Activated CD8-positive, alpha-beta T cell treated with anti-CD3 and anti-CD28 coated beads for 36 hours (primary cell): ENCODE results near the gene GAS2L3. TPM values are rescaled to one million over a fixed set of nuclear protein-coding genes. Genes with fewer than 3 reads are reported as not detected.
"Not testable (repeated sequence)": the region's sequence is repeated elsewhere in the genome, so short reads cannot be mapped to it uniquely, and the experiment has no call there.

ENCODE experiments used
- ATAC-seq: fragments of 200-7000 bp; cut with Tn5 transposase; one replicate; pipeline ENCODE4 v1.10.0; 2021; ENCODE audit warnings: mild to moderate bottlenecking, moderate library complexity
- CTCF ChIA-PET: fragments of 350-600 bp; sonication (Branson Sonifier 250); formaldehyde crosslinking; loops from one replicate; lab custom pipeline; 2021; ENCODE audit warnings: antibody characterized with exemption; lab: Charles Lee
- POLR2A ChIA-PET: fragments of 350-600 bp; sonication (Branson Sonifier 250); formaldehyde crosslinking; loops from one replicate; lab custom pipeline; 2021; ENCODE audit warnings: antibody characterized with exemption; lab: Charles Lee
- DNase-seq: peaks from one replicate; pipeline ENCODE4 v3.0.0-alpha.2; 2020
- H3K27ac Mint-ChIP-seq: one replicate; pipeline ENCODE4 v1.8.0; 2021; ENCODE audit warnings: mild to moderate bottlenecking, mixed read lengths
- H3K27me3 Mint-ChIP-seq: one replicate; pipeline ENCODE4 v1.8.0; 2021; ENCODE audit warnings: mixed read lengths
- H3K36me3 Mint-ChIP-seq: one replicate; pipeline ENCODE4 v1.8.0; 2021; ENCODE audit warnings: low read depth, mixed read lengths
- H3K4me1 Mint-ChIP-seq: one replicate; pipeline ENCODE4 v1.8.0; 2021; ENCODE audit warnings: low read depth, mixed read lengths
- H3K4me3 Mint-ChIP-seq: one replicate; pipeline ENCODE4 v1.8.0; 2021; ENCODE audit warnings: mild to moderate bottlenecking, moderate library complexity, mixed read lengths
- H3K9me3 Mint-ChIP-seq: one replicate; pipeline ENCODE4 v1.8.0; 2021; ENCODE audit warnings: mixed read lengths
- intact Hi-C: fragments of 100-400 bp; cut with micrococcal nuclease; formaldehyde crosslinking; loops from one replicate; pipeline ENCODE4 v1.10.0; 2022
- total RNA-seq, 2 experiments: library from RNA; stranded (reverse); gene quantifications; one replicate each; pipeline ENCODE4 v1.2.3, GENCODE V29; 2021
- TF ChIP-seq, protein P1 (sequence below): fragments of 200-600 bp; IDR thresholded peaks from one replicate; pipeline ENCODE4 v1.8.0; 2022; ENCODE audit warnings: antibody characterized with exemption, mild to moderate bottlenecking

The GAS2L3 gene
- total RNA-seq, 2 experiments from 2014 or later = 1.3 to 2.1 TPM

GRCh38 chr12:100584256-100584655, 10.8 kb downstream of the GAS2L3 start:
- ChIA-PET CTCF (no interaction called here), POLR2A (no interaction called here)
- ATAC-seq (no peak), DNase-seq (no peak)
- intact Hi-C loops = no loop called here
- Mint-ChIP-seq H3K9me3 (peaks cover 8% of the 10 kb centered on the region), H3K27me3 (peaks cover 7% of the 10 kb centered on the region), H3K4me1 (no peaks in the 10 kb centered on the region), H3K4me3 (no peak overlapping the region), H3K27ac (no peak overlapping the region), H3K36me3 (no peaks in the 10 kb centered on the region)
- TF ChIP-seq, protein P1, sequence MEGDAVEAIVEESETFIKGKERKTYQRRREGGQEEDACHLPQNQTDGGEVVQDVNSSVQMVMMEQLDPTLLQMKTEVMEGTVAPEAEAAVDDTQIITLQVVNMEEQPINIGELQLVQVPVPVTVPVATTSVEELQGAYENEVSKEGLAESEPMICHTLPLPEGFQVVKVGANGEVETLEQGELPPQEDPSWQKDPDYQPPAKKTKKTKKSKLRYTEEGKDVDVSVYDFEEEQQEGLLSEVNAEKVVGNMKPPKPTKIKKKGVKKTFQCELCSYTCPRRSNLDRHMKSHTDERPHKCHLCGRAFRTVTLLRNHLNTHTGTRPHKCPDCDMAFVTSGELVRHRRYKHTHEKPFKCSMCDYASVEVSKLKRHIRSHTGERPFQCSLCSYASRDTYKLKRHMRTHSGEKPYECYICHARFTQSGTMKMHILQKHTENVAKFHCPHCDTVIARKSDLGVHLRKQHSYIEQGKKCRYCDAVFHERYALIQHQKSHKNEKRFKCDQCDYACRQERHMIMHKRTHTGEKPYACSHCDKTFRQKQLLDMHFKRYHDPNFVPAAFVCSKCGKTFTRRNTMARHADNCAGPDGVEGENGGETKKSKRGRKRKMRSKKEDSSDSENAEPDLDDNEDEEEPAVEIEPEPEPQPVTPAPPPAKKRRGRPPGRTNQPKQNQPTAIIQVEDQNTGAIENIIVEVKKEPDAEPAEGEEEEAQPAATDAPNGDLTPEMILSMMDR = no peak

- H3K4me1 Mint-ChIP-seq = no peaks in the 10 kb centered on the region
- ATAC-seq (no peak), DNase-seq (no peak)
- intact Hi-C loops = no loop called here
- no peak overlapping the region for H3K27ac Mint-ChIP-seq
- TF ChIP-seq, protein P1 = no peak
- no peaks in the 10 kb centered on the region for H3K27me3 Mint-ChIP-seq
- no peaks in the 10 kb centered on the region for H3K36me3 Mint-ChIP-seq
- no peak overlapping the region for H3K4me3 Mint-ChIP-seq
- CTCF ChIA-PET = no interaction called here
- POLR2A ChIA-PET = no interaction called here
- peaks cover 2% of the 10 kb centered on the region for H3K9me3 Mint-ChIP-seq
Observed at GRCh38 chr12:100591979-100592378, 18.5 kb downstream of the GAS2L3 start.

DNA sequence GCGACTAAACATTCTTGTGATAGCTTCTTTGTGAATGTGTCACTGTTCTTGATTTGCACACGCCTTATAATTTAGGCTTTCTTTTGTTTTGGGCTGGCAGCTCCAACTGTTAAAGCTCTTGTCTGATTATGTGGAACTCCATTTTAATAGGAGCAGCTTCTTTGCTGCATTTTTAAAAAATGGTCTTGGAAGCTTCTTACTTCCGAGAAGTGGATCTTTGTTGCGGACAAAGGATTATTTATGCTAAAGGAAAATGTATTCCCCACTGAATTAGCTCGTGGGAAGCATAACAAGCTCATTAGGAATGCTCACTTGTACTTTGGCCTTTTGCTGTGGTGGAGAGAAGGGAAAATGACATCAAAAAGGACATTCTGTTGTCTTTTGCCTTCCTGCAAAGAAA, 20.0 kb downstream of the GAS2L3 start:
- no peaks in the 10 kb centered on the region for H3K4me1 Mint-ChIP-seq
- TF ChIP-seq, protein P1 = no peak
- H3K4me3 Mint-ChIP-seq = no peak overlapping the region
- CTCF ChIA-PET = no interaction called here
- H3K36me3 Mint-ChIP-seq = no peaks in the 10 kb centered on the region
- intact Hi-C loops = no loop called here
- H3K9me3 Mint-ChIP-seq = peaks cover 1% of the 10 kb centered on the region
- POLR2A ChIA-PET = no interaction called here
- DNase-seq (no peak), ATAC-seq (no peak)
- no peaks in the 10 kb centered on the region for H3K27me3 Mint-ChIP-seq
- no peak overlapping the region for H3K27ac Mint-ChIP-seq

DNA sequence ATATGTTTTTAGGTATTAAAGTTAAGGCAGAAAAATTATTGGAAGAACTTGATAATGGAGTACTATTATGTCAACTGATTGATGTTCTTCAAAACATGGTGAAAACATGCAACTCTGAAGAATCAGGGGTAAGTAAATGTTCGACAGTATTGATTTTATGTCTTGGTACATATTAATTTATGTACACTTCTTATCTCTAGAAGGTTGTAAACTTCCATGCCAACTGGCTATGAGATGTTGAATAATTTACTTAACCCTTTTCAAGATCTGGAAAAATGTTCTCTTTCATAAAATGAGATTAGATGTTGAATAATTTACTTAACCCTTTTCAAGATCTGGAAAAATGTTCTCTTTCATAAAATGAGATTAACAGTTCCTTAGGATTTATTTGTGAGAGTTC, 28.1 kb downstream of the GAS2L3 start:
- H3K9me3 Mint-ChIP-seq = no peaks in the 10 kb centered on the region
- ChIA-PET POLR2A (no interaction called here), CTCF (no interaction called here)
- DNase-seq = no peak
- intact Hi-C loops = no loop called here
- no peak overlapping the region for H3K4me3 Mint-ChIP-seq
- no peaks in the 10 kb centered on the region for H3K4me1 Mint-ChIP-seq
- H3K27ac Mint-ChIP-seq = no peak overlapping the region
- H3K36me3 Mint-ChIP-seq = no peaks in the 10 kb centered on the region
- no peaks in the 10 kb centered on the region for H3K27me3 Mint-ChIP-seq
- TF ChIP-seq, protein P1 = no peak
- no peak for ATAC-seq

DNA sequence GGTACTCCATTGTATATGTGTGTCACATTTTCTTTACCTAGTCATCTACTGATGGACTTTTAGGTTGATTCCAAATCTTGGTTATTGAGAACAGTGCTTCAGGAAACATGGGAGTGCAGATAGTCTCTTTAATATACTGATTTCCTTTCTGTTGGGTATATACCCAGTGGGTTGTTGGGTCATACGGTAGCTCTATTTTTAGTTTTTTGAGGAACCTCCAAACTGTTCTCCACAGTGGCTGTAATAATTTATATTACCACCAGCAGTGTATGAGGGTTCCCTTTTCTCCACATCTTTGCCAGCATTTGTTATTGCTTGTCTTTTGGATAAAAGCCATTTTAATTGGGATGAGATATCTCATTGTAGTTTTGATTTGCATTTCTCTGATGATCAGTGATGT, 29.5 kb downstream of the GAS2L3 start:
- H3K27ac Mint-ChIP-seq, H3K27me3 Mint-ChIP-seq, DNase-seq, ATAC-seq, H3K4me1 Mint-ChIP-seq, H3K36me3 Mint-ChIP-seq, intact Hi-C loops, H3K4me3 Mint-ChIP-seq, H3K9me3 Mint-ChIP-seq, CTCF ChIA-PET, POLR2A ChIA-PET: not testable (repeated sequence)

DNA sequence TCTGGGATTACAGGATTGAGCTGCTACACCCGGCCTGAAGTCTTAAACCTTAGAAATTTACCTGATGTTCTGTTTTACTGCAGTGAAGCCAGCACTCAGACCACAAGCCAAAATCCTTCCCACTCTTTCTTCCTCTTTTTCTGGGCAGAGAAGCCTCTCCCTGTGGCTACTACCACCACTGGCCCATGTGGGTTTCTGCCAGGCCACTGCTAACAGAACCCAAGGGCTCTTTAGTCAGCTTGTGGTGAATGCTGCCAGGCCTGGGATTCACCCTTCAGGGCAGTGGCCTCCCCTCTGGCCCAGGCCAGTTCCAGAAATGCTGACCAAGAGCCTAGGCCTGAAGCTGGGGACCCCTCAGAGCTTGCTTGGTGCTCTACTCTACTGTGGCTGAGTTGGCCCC, 35.3 kb downstream of the GAS2L3 start:
- no peaks in the 10 kb centered on the region for H3K9me3 Mint-ChIP-seq
- no peaks in the 10 kb centered on the region for H3K36me3 Mint-ChIP-seq
- DNase-seq (no peak), ATAC-seq (no peak)
- no peak overlapping the region for H3K4me3 Mint-ChIP-seq
- H3K27me3 Mint-ChIP-seq = peaks cover 1% of the 10 kb centered on the region
- TF ChIP-seq, protein P1 = no peak
- H3K27ac Mint-ChIP-seq = no peak overlapping the region
- ChIA-PET CTCF (no interaction called here), POLR2A (no interaction called here)
- no peaks in the 10 kb centered on the region for H3K4me1 Mint-ChIP-seq
- intact Hi-C loops = no loop called here
